ENCODE results near the gene CORO2A.
A peak's percentile ranks its signal among the peaks of the same experiment; 100 is the strongest.

CORO2A gene

DNA sequence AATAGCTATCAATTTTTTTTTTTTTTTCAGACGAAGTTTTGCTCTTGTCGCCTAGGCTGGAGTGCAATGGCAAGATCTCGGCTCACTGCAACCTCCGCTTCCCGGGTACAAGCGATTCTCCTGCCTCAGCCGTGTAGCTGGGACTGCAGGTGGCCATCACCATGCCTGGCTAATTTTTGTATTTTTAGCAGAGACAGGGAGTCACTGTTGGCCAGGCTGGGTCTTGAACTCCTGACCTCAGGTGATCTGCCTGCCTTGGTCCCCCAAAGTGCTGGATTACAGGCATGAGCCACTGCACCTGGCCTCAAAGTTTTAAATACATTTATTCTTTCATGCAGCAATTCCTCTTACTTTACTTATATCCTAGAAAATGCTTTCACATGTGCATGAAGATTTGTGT lies 91.0 kb downstream of the CORO2A start:
- Histone ChIP-seq H3K79me2 (ENCODE audit: low read length) (no peaks in the 10 kb centered on the region), H4K20me1 (ENCODE audit: insufficient read depth, low read length) (no peaks in the 10 kb centered on the region), H3K27me3 (ENCODE audit: low read depth, low read length) (no peaks in the 10 kb centered on the region), H3K4me2 (ENCODE audit: low read length) (peak overlapping the region; percentile 27; the same call in 1 of the 2 replicates), H3K9ac (ENCODE audit: low read length) (no peak overlapping the region), H3K27ac (ENCODE audit: low read length) (no peak overlapping the region), H3K4me3 (ENCODE audit: low read length) (no peak overlapping the region), H3K36me3 (replicated peaks; ENCODE audit: low read depth, low read length) (no peaks in the 10 kb centered on the region), H3K4me1 (ENCODE audit: low read length) (peaks cover 28% of the 10 kb centered on the region), H2AFZ (ENCODE audit: low read depth, low read length) (no peak overlapping the region), H3K9me3 (ENCODE audit: insufficient read depth, low read length) (no peaks in the 10 kb centered on the region)
- TF ChIP-seq, protein P1, sequence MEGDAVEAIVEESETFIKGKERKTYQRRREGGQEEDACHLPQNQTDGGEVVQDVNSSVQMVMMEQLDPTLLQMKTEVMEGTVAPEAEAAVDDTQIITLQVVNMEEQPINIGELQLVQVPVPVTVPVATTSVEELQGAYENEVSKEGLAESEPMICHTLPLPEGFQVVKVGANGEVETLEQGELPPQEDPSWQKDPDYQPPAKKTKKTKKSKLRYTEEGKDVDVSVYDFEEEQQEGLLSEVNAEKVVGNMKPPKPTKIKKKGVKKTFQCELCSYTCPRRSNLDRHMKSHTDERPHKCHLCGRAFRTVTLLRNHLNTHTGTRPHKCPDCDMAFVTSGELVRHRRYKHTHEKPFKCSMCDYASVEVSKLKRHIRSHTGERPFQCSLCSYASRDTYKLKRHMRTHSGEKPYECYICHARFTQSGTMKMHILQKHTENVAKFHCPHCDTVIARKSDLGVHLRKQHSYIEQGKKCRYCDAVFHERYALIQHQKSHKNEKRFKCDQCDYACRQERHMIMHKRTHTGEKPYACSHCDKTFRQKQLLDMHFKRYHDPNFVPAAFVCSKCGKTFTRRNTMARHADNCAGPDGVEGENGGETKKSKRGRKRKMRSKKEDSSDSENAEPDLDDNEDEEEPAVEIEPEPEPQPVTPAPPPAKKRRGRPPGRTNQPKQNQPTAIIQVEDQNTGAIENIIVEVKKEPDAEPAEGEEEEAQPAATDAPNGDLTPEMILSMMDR (IDR thresholded peaks at IDR 0.05; ENCODE audit: low read depth, low read length), result no peak
- no peak for TF ChIP-seq EZH2phosphoT487 (IDR thresholded peaks at IDR 0.05; ENCODE audit: low read depth)

DNA sequence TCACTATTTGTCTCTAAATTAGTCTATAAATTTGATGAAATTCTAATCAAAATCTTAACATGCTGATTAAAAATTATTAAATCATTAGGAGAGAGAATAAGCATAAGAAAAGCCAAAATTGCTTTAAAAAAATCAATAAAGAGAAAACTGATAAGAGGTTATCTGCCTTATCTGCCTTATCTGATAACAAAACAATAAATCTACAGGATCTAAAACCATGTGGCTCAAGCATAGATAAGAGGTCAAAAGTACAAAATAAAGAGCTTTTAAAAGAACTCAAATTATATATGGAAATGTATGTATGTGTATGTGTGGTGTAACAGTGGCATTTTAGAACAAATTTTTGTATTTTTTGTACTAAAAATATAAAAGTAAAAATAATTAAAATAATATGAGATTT lies 92.0 kb downstream of the CORO2A start:
- H3K9me3 ChIP-seq (ENCODE audit: insufficient read depth, low read length), result no peaks in the 10 kb centered on the region
- H3K27ac ChIP-seq (ENCODE audit: low read length), result no peak overlapping the region
- H2AFZ ChIP-seq (ENCODE audit: low read depth, low read length), result no peak overlapping the region
- peaks cover 28% of the 10 kb centered on the region for H3K4me1 ChIP-seq (ENCODE audit: low read length)
- H3K4me2 ChIP-seq (ENCODE audit: low read length), result no peak overlapping the region
- no peak for TF ChIP-seq EZH2phosphoT487 (IDR thresholded peaks at IDR 0.05; ENCODE audit: low read depth)
- TF ChIP-seq, protein P1 (IDR thresholded peaks at IDR 0.05; ENCODE audit: low read depth, low read length), result no peak
- no peaks in the 10 kb centered on the region for H3K27me3 ChIP-seq (ENCODE audit: low read depth, low read length)
- H3K79me2 ChIP-seq (ENCODE audit: low read length), result no peaks in the 10 kb centered on the region
- no peaks in the 10 kb centered on the region for H3K36me3 ChIP-seq (replicated peaks; ENCODE audit: low read depth, low read length)
- H3K9ac ChIP-seq (ENCODE audit: low read length), result no peak overlapping the region
- no peaks in the 10 kb centered on the region for H4K20me1 ChIP-seq (ENCODE audit: insufficient read depth, low read length)
- H3K4me3 ChIP-seq (ENCODE audit: low read length), result no peak overlapping the region

GRCh38 chr9:98099898-98100297 lies 92.5 kb downstream of the CORO2A start:
- TF ChIP-seq, protein P1 (IDR thresholded peaks at IDR 0.05; ENCODE audit: low read depth, low read length), result no peak
- TF ChIP-seq EZH2phosphoT487 (IDR thresholded peaks at IDR 0.05; ENCODE audit: low read depth), result no peak
- H3K4me2 ChIP-seq (ENCODE audit: low read length), result no peak overlapping the region
- no peak overlapping the region for H3K27ac ChIP-seq (ENCODE audit: low read length)
- no peak overlapping the region for H2AFZ ChIP-seq (ENCODE audit: low read depth, low read length)
- H3K9ac ChIP-seq (ENCODE audit: low read length), result no peak overlapping the region
- no peaks in the 10 kb centered on the region for H3K9me3 ChIP-seq (ENCODE audit: insufficient read depth, low read length)
- H4K20me1 ChIP-seq (ENCODE audit: insufficient read depth, low read length), result no peaks in the 10 kb centered on the region
- no peak overlapping the region for H3K4me3 ChIP-seq (ENCODE audit: low read length)
- H3K79me2 ChIP-seq (ENCODE audit: low read length), result no peaks in the 10 kb centered on the region
- H3K36me3 ChIP-seq (replicated peaks; ENCODE audit: low read depth, low read length), result no peaks in the 10 kb centered on the region
- H3K27me3 ChIP-seq (ENCODE audit: low read depth, low read length), result no peaks in the 10 kb centered on the region
- peaks cover 28% of the 10 kb centered on the region for H3K4me1 ChIP-seq (ENCODE audit: low read length)

GRCh38 chr9:98099346-98099745 lies 93.1 kb downstream of the CORO2A start:
- H3K4me3 ChIP-seq (ENCODE audit: low read length), result no peak overlapping the region
- no peaks in the 10 kb centered on the region for H4K20me1 ChIP-seq (ENCODE audit: insufficient read depth, low read length)
- H3K27me3 ChIP-seq (ENCODE audit: low read depth, low read length), result no peaks in the 10 kb centered on the region
- H3K79me2 ChIP-seq (ENCODE audit: low read length), result no peaks in the 10 kb centered on the region
- H3K9me3 ChIP-seq (ENCODE audit: insufficient read depth, low read length), result no peaks in the 10 kb centered on the region
- H3K9ac ChIP-seq (ENCODE audit: low read length), result no peak overlapping the region
- H3K4me1 ChIP-seq (ENCODE audit: low read length), result peaks cover 24% of the 10 kb centered on the region
- no peaks in the 10 kb centered on the region for H3K36me3 ChIP-seq (replicated peaks; ENCODE audit: low read depth, low read length)
- no peak for TF ChIP-seq EZH2phosphoT487 (IDR thresholded peaks at IDR 0.05; ENCODE audit: low read depth)
- TF ChIP-seq, protein P1 (IDR thresholded peaks at IDR 0.05; ENCODE audit: low read depth, low read length), result no peak
- no peak overlapping the region for H3K4me2 ChIP-seq (ENCODE audit: low read length)
- H3K27ac ChIP-seq (ENCODE audit: low read length), result no peak overlapping the region
- no peak overlapping the region for H2AFZ ChIP-seq (ENCODE audit: low read depth, low read length)

Data from OCI-LY3 (cell line).